ENCODE data around the gene NR3C2. TPM values are rescaled to one million over a fixed set of nuclear protein-coding genes. Genes with fewer than 3 reads are reported as not detected.

NR3C2 gene
- total RNA-seq, 1 donor from 2014 or later, result 0.75 TPM

- H3K27me3 Mint-ChIP-seq (ENCODE audit: unreplicated experiment), result peaks cover 35% of the 10 kb centered on the region
- no peak overlapping the region for H3K4me3 Mint-ChIP-seq (ENCODE audit: unreplicated experiment)
- no peaks in the 10 kb centered on the region for H3K4me1 Mint-ChIP-seq (ENCODE audit: unreplicated experiment)
- no peak for TF ChIP-seq CTCF (IDR thresholded peaks at IDR 0.05)
- no peak overlapping the region for H3K27ac Mint-ChIP-seq (ENCODE audit: unreplicated experiment)
- H3K36me3 Mint-ChIP-seq (ENCODE audit: unreplicated experiment), result no peaks in the 10 kb centered on the region
- DNase-seq (ENCODE audit: extremely low spot score, unreplicated experiment), result no peak
- H3K9me3 Mint-ChIP-seq (ENCODE audit: unreplicated experiment), result no peaks in the 10 kb centered on the region
Measured at GRCh38 chr4:148204892-148205291, 237.3 kb downstream of the NR3C2 start.

- no peaks in the 10 kb centered on the region for H3K4me1 Mint-ChIP-seq (ENCODE audit: unreplicated experiment)
- H3K36me3 Mint-ChIP-seq (ENCODE audit: unreplicated experiment), result no peaks in the 10 kb centered on the region
- H3K27me3 Mint-ChIP-seq (ENCODE audit: unreplicated experiment), result peaks cover 35% of the 10 kb centered on the region
- no peaks in the 10 kb centered on the region for H3K9me3 Mint-ChIP-seq (ENCODE audit: unreplicated experiment)
- TF ChIP-seq CTCF (IDR thresholded peaks at IDR 0.05), result no peak
- no peak overlapping the region for H3K4me3 Mint-ChIP-seq (ENCODE audit: unreplicated experiment)
- H3K27ac Mint-ChIP-seq (ENCODE audit: unreplicated experiment), result no peak overlapping the region
- no peak for DNase-seq (ENCODE audit: extremely low spot score, unreplicated experiment)
Measured at GRCh38 chr4:148204171-148204570, 238.0 kb downstream of the NR3C2 start.

GRCh38 chr4:148203056-148203898 is 238.9 kb downstream of the NR3C2 start:
- no peaks in the 10 kb centered on the region for H3K9me3 Mint-ChIP-seq (ENCODE audit: unreplicated experiment)
- DNase-seq (ENCODE audit: extremely low spot score, unreplicated experiment), result no peak
- TF ChIP-seq CTCF (IDR thresholded peaks at IDR 0.05), result no peak
- H3K36me3 Mint-ChIP-seq (ENCODE audit: unreplicated experiment), result no peaks in the 10 kb centered on the region
- H3K4me1 Mint-ChIP-seq (ENCODE audit: unreplicated experiment), result no peaks in the 10 kb centered on the region
- H3K27ac Mint-ChIP-seq (ENCODE audit: unreplicated experiment), result no peak overlapping the region
- H3K27me3 Mint-ChIP-seq (ENCODE audit: unreplicated experiment), result peaks cover 35% of the 10 kb centered on the region
- H3K4me3 Mint-ChIP-seq (ENCODE audit: unreplicated experiment), result no peak overlapping the region

- H3K27me3 Mint-ChIP-seq (ENCODE audit: unreplicated experiment), result peaks cover 38% of the 10 kb centered on the region
- H3K4me1 Mint-ChIP-seq (ENCODE audit: unreplicated experiment), result no peaks in the 10 kb centered on the region
- TF ChIP-seq CTCF (IDR thresholded peaks at IDR 0.05), result no peak
- no peak overlapping the region for H3K27ac Mint-ChIP-seq (ENCODE audit: unreplicated experiment)
- H3K4me3 Mint-ChIP-seq (ENCODE audit: unreplicated experiment), result no peak overlapping the region
- no peaks in the 10 kb centered on the region for H3K9me3 Mint-ChIP-seq (ENCODE audit: unreplicated experiment)
- H3K36me3 Mint-ChIP-seq (ENCODE audit: unreplicated experiment), result no peaks in the 10 kb centered on the region
- DNase-seq (ENCODE audit: extremely low spot score, unreplicated experiment), result no peak
Measured at GRCh38 chr4:148200960-148201359, 241.3 kb downstream of the NR3C2 start.

GRCh38 chr4:148196164-148196563 is 246.1 kb downstream of the NR3C2 start:
- DNase-seq (ENCODE audit: extremely low spot score, unreplicated experiment), result no peak
- no peaks in the 10 kb centered on the region for H3K4me1 Mint-ChIP-seq (ENCODE audit: unreplicated experiment)
- H3K27ac Mint-ChIP-seq (ENCODE audit: unreplicated experiment), result no peak overlapping the region
- H3K9me3 Mint-ChIP-seq (ENCODE audit: unreplicated experiment), result no peaks in the 10 kb centered on the region
- no peak for TF ChIP-seq CTCF (IDR thresholded peaks at IDR 0.05)
- peaks cover 7% of the 10 kb centered on the region for H3K27me3 Mint-ChIP-seq (ENCODE audit: unreplicated experiment)
- no peaks in the 10 kb centered on the region for H3K36me3 Mint-ChIP-seq (ENCODE audit: unreplicated experiment)
- no peak overlapping the region for H3K4me3 Mint-ChIP-seq (ENCODE audit: unreplicated experiment)
